DOHH2 (cell line): ENCODE data around the gene CPT2.

ENCODE experiments used
- H3F3A ChIP-seq: fragments of 200-600 bp; sonication (generic), shearing (Covaris generic); 2 replicates; pipeline ENCODE4 v1.6.0; 2016; ENCODE audit warnings: antibody characterized with exemption, mild to moderate bottlenecking; ENCODE audit not compliant: control insufficient read depth, insufficient read depth
- H3K27ac ChIP-seq: fragments of 200-600 bp; sonication (generic); 2 replicates; pipeline ENCODE4 v1.5.1; 2014; ENCODE audit warnings: low read depth, mild to moderate bottlenecking, low read length, moderate library complexity
- H3K27me3 ChIP-seq: fragments of 200-600 bp; sonication (generic); 2 replicates; pipeline ENCODE4 v1.6.1; 2014; ENCODE audit warnings: mild to moderate bottlenecking, low read length, mixed read lengths; ENCODE audit not compliant: control insufficient read depth
- H3K36me3 ChIP-seq: fragments of 200-600 bp; sonication (generic); 2 replicates; pipeline ENCODE4 v1.6.1; 2014; ENCODE audit warnings: mild to moderate bottlenecking, low read length, moderate library complexity, mixed read lengths; ENCODE audit not compliant: control insufficient read depth
- H3K4me1 ChIP-seq: fragments of 200-600 bp; sonication (generic); 2 replicates; pipeline ENCODE4 v1.6.1; 2014; ENCODE audit warnings: mild to moderate bottlenecking, low read length, mixed read lengths; ENCODE audit not compliant: control insufficient read depth
- H3K4me2 ChIP-seq: fragments of 200-600 bp; sonication (generic); 2 replicates; pipeline ENCODE4 v1.6.0; 2014; ENCODE audit warnings: mild to moderate bottlenecking, low read length, moderate library complexity
- H3K4me3 ChIP-seq: fragments of 200-600 bp; sonication (generic); 2 replicates; pipeline ENCODE4 v1.5.1; 2014; ENCODE audit warnings: mild to moderate bottlenecking, low read length, mixed read lengths
- H3K79me2 ChIP-seq: fragments of 200-600 bp; sonication (generic); 2 replicates; pipeline ENCODE4 v1.6.1; 2014; ENCODE audit warnings: mild to moderate bottlenecking, low read length, mixed read lengths; ENCODE audit not compliant: control insufficient read depth
- H3K9me2 ChIP-seq: fragments of 200-600 bp; sonication (generic); replicated peaks from 2 replicates; pipeline ENCODE4 v1.6.1; 2014; ENCODE audit warnings: mild to moderate bottlenecking, low read length, mixed read lengths; ENCODE audit not compliant: control insufficient read depth
- H3K9me3 ChIP-seq: fragments of 200-600 bp; sonication (generic); 2 replicates; pipeline ENCODE4 v1.6.1; 2014; ENCODE audit warnings: antibody characterized with exemption, low read length, mixed read lengths; ENCODE audit not compliant: control insufficient read depth, insufficient read depth
- H4K20me1 ChIP-seq: fragments of 200-600 bp; sonication (generic); 2 replicates; pipeline ENCODE4 v1.6.0; 2014; ENCODE audit warnings: low read depth, mild to moderate bottlenecking, antibody characterized with exemption, low read length, moderate library complexity; ENCODE audit not compliant: control insufficient read depth, insufficient read depth
- EZH2phosphoT487 ChIP-seq: fragments of 200-600 bp; sonication (generic); IDR thresholded peaks from 2 replicates; pipeline ENCODE4 v1.6.1; 2017; ENCODE audit warnings: borderline replicate concordance, mild to moderate bottlenecking, antibody characterized with exemption, low read length, moderate library complexity, mixed read lengths
- TF ChIP-seq, protein P1 (sequence below): fragments of 200-600 bp; sonication (generic); IDR thresholded peaks from one replicate; pipeline ENCODE4 v1.5.1; 2014; ENCODE audit warnings: antibody characterized with exemption, mild to moderate bottlenecking, low read depth, low read length; ENCODE audit not compliant: poor library complexity, severe bottlenecking

CPT2 gene

DNA sequence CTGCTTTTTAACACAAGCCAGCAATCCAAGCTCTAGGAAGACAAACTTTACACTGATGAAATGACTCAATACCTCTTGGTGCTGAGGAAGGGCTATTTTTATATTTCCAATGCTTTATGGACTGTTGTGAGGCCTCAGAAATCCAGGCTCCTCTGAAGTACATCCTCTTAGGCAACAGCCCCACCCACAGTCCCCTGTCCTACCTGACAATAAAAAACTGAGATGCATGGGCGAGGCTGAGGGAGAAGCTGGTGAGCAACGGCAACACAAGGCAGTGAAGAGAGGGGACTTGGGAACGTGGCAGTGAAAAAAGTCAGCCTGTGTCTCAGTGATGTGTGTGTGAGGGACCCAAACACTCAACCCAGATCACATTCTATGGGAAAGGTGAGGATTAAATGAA is 10.1 kb upstream of the CPT2 start:
- no peak overlapping the region for H3K4me2 ChIP-seq
- H3K9me2 ChIP-seq = no peaks in the 10 kb centered on the region
- peaks cover 18% of the 10 kb centered on the region for H3K27me3 ChIP-seq
- peaks cover 7% of the 10 kb centered on the region; the same call in 1 of the 2 replicates for H3K4me1 ChIP-seq
- TF ChIP-seq EZH2phosphoT487 = no peak
- TF ChIP-seq, protein P1, sequence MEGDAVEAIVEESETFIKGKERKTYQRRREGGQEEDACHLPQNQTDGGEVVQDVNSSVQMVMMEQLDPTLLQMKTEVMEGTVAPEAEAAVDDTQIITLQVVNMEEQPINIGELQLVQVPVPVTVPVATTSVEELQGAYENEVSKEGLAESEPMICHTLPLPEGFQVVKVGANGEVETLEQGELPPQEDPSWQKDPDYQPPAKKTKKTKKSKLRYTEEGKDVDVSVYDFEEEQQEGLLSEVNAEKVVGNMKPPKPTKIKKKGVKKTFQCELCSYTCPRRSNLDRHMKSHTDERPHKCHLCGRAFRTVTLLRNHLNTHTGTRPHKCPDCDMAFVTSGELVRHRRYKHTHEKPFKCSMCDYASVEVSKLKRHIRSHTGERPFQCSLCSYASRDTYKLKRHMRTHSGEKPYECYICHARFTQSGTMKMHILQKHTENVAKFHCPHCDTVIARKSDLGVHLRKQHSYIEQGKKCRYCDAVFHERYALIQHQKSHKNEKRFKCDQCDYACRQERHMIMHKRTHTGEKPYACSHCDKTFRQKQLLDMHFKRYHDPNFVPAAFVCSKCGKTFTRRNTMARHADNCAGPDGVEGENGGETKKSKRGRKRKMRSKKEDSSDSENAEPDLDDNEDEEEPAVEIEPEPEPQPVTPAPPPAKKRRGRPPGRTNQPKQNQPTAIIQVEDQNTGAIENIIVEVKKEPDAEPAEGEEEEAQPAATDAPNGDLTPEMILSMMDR = no peak
- no peaks in the 10 kb centered on the region for H3K9me3 ChIP-seq
- H3K4me3 ChIP-seq = no peak overlapping the region
- H3K27ac ChIP-seq = no peak overlapping the region
- no peaks in the 10 kb centered on the region for H3F3A ChIP-seq
- H4K20me1 ChIP-seq = no peaks in the 10 kb centered on the region
- H3K36me3 ChIP-seq = no peaks in the 10 kb centered on the region
- H3K79me2 ChIP-seq = no peaks in the 10 kb centered on the region

DNA sequence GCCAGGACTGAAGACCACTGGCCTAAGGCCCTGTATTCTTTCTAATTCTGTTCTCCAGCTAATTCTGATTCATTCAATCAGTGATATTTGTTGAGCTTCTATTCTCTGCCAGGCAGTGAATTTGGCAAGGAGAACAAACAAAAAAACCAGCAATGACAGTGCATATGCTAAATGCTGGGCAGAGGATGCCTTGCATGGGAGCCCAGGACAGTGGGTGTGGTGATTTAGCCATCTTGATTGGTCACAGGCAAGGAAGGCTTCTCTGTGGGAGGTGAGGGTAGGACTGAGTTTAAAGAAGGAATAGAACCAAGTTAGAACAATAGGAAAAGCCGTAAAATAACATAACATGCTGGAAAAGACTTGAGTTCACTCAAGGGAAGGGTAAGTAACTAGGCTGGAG is 9.2 kb upstream of the CPT2 start:
- no peak overlapping the region for H3K4me3 ChIP-seq
- H3K36me3 ChIP-seq = no peaks in the 10 kb centered on the region
- no peaks in the 10 kb centered on the region for H3K9me3 ChIP-seq
- H3K4me2 ChIP-seq = no peak overlapping the region
- H3F3A ChIP-seq = no peaks in the 10 kb centered on the region
- TF ChIP-seq, protein P1 = no peak
- TF ChIP-seq EZH2phosphoT487 = no peak
- H3K79me2 ChIP-seq = no peaks in the 10 kb centered on the region
- peaks cover 7% of the 10 kb centered on the region; the same call in 1 of the 2 replicates for H3K4me1 ChIP-seq
- no peaks in the 10 kb centered on the region for H4K20me1 ChIP-seq
- peaks cover 15% of the 10 kb centered on the region for H3K27me3 ChIP-seq
- H3K27ac ChIP-seq = no peak overlapping the region
- H3K9me2 ChIP-seq = no peaks in the 10 kb centered on the region

DNA sequence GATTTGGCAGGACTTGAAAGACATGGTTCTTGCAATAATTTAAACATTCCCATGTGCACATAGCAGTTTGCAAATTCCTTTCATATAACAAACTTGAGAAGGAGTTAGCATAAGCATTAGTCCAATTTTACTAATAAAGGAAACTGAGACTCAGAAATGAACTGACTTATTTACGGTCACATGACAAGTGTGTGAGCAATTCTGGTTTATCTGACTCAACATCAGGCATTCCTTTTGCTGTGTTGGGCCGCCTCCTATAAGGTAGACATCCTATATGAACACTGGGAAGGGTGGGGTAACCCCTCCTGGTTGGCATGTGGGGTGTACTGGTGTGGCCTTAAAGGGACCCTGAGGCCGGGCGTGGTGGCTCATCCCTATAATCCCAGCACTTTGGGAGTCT is 8.5 kb upstream of the CPT2 start:
- H3K9me3 ChIP-seq = no peaks in the 10 kb centered on the region
- no peaks in the 10 kb centered on the region for H3K9me2 ChIP-seq
- no peaks in the 10 kb centered on the region for H3K79me2 ChIP-seq
- no peaks in the 10 kb centered on the region for H3F3A ChIP-seq
- no peak overlapping the region for H3K4me2 ChIP-seq
- TF ChIP-seq, protein P1 = no peak
- no peak for TF ChIP-seq EZH2phosphoT487
- no peak overlapping the region for H3K27ac ChIP-seq
- H3K4me3 ChIP-seq = no peak overlapping the region
- H3K4me1 ChIP-seq = peaks cover 7% of the 10 kb centered on the region; the same call in 1 of the 2 replicates
- peaks cover 13% of the 10 kb centered on the region for H3K27me3 ChIP-seq
- H4K20me1 ChIP-seq = no peaks in the 10 kb centered on the region
- no peaks in the 10 kb centered on the region for H3K36me3 ChIP-seq

DNA sequence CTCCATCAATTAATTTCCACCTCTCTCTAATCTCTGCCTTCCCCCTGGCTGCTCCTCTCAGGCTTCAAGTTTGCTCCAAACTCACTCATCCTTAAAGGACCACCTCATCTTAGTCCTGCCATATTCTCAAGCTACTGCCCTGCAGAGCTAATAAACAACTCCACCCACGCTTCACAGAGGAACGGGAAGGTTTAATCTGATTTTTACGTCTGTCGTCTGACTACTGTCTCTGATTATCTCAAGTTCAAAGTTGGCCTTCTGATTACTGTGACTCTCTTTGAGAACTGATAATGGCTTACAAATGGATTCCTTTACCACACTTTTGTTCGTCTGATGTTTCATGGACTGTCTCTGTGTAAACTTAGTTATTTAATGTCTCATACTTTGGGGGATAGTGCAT is 7.6 kb upstream of the CPT2 start:
- TF ChIP-seq, protein P1 = no peak
- TF ChIP-seq EZH2phosphoT487 = no peak
- H3K36me3 ChIP-seq = no peaks in the 10 kb centered on the region
- no peaks in the 10 kb centered on the region for H3K9me2 ChIP-seq
- H3K27me3 ChIP-seq = peaks cover 13% of the 10 kb centered on the region
- H3K4me2 ChIP-seq = no peak overlapping the region
- H3K27ac ChIP-seq = no peak overlapping the region
- H3K79me2 ChIP-seq = no peaks in the 10 kb centered on the region
- no peaks in the 10 kb centered on the region for H3K9me3 ChIP-seq
- H3K4me3 ChIP-seq = no peak overlapping the region
- no peaks in the 10 kb centered on the region for H4K20me1 ChIP-seq
- H3K4me1 ChIP-seq = peaks cover 4% of the 10 kb centered on the region; the same call in 1 of the 2 replicates
- H3F3A ChIP-seq = no peaks in the 10 kb centered on the region; the same call in 1 of the 2 replicates
